Astrocyte (in vitro differentiated cells and primary cell): ENCODE results near the gene LINGO4.

Source experiments
- EZH2 ChIP-seq: IDR thresholded peaks from 2 replicates; pipeline ENCODE4 v1.6.1; 2012; ENCODE audit warnings: mild to moderate bottlenecking, low read length, inconsistent platforms; ENCODE audit not compliant: insufficient read depth
- TF ChIP-seq, protein P1 (sequence below): IDR thresholded peaks from 2 replicates; pipeline ENCODE4 v1.5.1; 2011; ENCODE audit warnings: low read depth, mild to moderate bottlenecking, inconsistent platforms, low read length, moderate library complexity; ENCODE audit not compliant: insufficient read depth

DNA sequence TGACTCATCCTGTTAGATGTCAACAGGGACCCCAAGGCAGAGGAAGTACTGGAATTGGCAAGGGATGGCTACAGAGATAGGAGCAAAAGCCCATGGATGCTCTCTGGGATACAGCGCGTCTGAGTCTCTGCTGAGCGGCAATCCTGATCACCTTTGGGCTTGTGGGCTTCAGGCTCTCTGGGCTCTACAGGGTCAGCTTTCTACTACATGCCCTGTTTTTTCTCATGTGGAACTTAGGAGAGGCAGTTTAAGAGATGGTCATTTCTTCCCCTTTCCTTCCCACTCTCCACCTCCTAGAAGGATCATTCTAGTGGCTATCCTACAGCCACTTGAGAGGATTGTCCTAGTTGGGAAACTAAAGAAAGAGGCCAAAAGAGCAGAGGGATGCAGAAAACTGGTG lies 1.3 kb downstream of the LINGO4 start:
- TF ChIP-seq EZH2, result no peak
- TF ChIP-seq, protein P1, sequence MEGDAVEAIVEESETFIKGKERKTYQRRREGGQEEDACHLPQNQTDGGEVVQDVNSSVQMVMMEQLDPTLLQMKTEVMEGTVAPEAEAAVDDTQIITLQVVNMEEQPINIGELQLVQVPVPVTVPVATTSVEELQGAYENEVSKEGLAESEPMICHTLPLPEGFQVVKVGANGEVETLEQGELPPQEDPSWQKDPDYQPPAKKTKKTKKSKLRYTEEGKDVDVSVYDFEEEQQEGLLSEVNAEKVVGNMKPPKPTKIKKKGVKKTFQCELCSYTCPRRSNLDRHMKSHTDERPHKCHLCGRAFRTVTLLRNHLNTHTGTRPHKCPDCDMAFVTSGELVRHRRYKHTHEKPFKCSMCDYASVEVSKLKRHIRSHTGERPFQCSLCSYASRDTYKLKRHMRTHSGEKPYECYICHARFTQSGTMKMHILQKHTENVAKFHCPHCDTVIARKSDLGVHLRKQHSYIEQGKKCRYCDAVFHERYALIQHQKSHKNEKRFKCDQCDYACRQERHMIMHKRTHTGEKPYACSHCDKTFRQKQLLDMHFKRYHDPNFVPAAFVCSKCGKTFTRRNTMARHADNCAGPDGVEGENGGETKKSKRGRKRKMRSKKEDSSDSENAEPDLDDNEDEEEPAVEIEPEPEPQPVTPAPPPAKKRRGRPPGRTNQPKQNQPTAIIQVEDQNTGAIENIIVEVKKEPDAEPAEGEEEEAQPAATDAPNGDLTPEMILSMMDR, result no peak
